Stomach (tissue), 9 donors: ENCODE results near the gene TESK1. TPM values are rescaled to one million over a fixed set of nuclear protein-coding genes. Genes with fewer than 3 reads are reported as not detected.

Experiments used
- DNase-seq, 2 donors: peaks; one replicate each; pipeline versions ENCODE4 v3.0.0 to v3.0.0-alpha.2; 2013 to 2019
- H3K27ac ChIP-seq, 5 donors: fragments of 200-600 bp in 4 of 5; sonication (generic) in 4 of 5; one replicate each; pipeline ENCODE4 v1.5.1; 2013 to 2019; ENCODE audit warnings: mild to moderate bottlenecking in 1 of 5, moderate library complexity in 1 of 5
- H3K27me3 ChIP-seq, 3 donors: fragments of 200-600 bp; sonication (generic); one replicate each; pipeline ENCODE4 v1.5.1; 2017 to 2019; ENCODE audit warnings: mixed run types in 1 of 3
- H3K36me3 ChIP-seq, 4 donors: fragments of 200-600 bp; sonication (generic); 1 replicate in 3 of 4; 2 replicates in 1 of 4; pipeline ENCODE4 v1.5.1; 2016 to 2019
- H3K4me1 ChIP-seq, 4 donors: fragments of 200-600 bp; sonication (generic); one replicate each; pipeline ENCODE4 v1.5.1; 2016 to 2019
- H3K4me3 ChIP-seq, 4 donors: fragments of 200-600 bp; sonication (generic) in 3 of 4; one replicate each; pipeline ENCODE4 v1.5.1; 2016 to 2019; ENCODE audit warnings: mild to moderate bottlenecking in 1 of 4
- H3K9me3 ChIP-seq, 4 donors: fragments of 200-600 bp; sonication (generic); one replicate each; pipeline ENCODE4 v1.5.1; 2016 to 2019
- EP300 ChIP-seq: sonication (generic); formaldehyde crosslinking; IDR thresholded peaks from one replicate; pipeline ENCODE4 v1.6.1; 2017; ENCODE audit warnings: antibody characterized with exemption
- POLR2A ChIP-seq, 4 donors: fragments of 450-650 bp; IDR thresholded peaks; one replicate each; pipeline ENCODE4 v1.6.1; 2016; ENCODE audit warnings: antibody characterized with exemption in 4 of 4, control low read depth in 2 of 4, mild to moderate bottlenecking in 1 of 4, moderate library complexity in 1 of 4
- POLR2AphosphoS5 ChIP-seq, 3 donors: sonication (generic); formaldehyde crosslinking; IDR thresholded peaks; one replicate each; pipeline ENCODE4 v1.6.1; 2016; ENCODE audit warnings: antibody characterized with exemption in 3 of 3
- WGBS, 5 donors: extraction: QIAGEN DNeasy Blood & Tissue Kit in 3 of 5; methylation state at CpG; one replicate each; pipeline versions ENCODE4 v1.1.5 to v1.1.7; 2013 to 2018; 5-methylcytosine and 5-hydroxymethylcytosine counted together
- intact Hi-C: fragments of 100-400 bp; cut with DNase I; formaldehyde crosslinking; loops from one replicate; pipeline ENCODE4 v1.15.1; 2023; ENCODE audit warnings: low total_unique reads
- polyA plus RNA-seq, 3 donors: library from polyadenylated mRNA; stranded (reverse); fragments of 200-250 nt; gene quantifications; one replicate each; pipeline ENCODE4 v1.2.3, GENCODE V29; 2013
- total RNA-seq, 5 donors: library from RNA; depleted of rRNA; stranded (reverse); fragments of >200 nt; gene quantifications; one replicate each; pipeline versions ENCODE4 v1.1.0 to v1.2.3, GENCODE V29; 2014 to 2016
- TF ChIP-seq, protein P1 (sequence below), 7 experiments: fragments of 450-650 bp in 4 of 7; fragments of 200-600 bp in 3 of 7; sonication (generic) in 3 of 7; IDR thresholded peaks; one replicate each; pipeline ENCODE4 v1.5.1; 2016 to 2019; ENCODE audit warnings: antibody characterized with exemption in 7 of 7, control low read depth in 2 of 7, mild to moderate bottlenecking in 1 of 7
- donor health status: healthy with polysubstance abuse.
- donor health status: Bipolar disorder and iron deficiency.
- donor health status: healthy.

TESK1 gene
- total and polyA plus RNA-seq, 8 donors, result 11.9 to 56.8 (median 31.1) TPM

DNA sequence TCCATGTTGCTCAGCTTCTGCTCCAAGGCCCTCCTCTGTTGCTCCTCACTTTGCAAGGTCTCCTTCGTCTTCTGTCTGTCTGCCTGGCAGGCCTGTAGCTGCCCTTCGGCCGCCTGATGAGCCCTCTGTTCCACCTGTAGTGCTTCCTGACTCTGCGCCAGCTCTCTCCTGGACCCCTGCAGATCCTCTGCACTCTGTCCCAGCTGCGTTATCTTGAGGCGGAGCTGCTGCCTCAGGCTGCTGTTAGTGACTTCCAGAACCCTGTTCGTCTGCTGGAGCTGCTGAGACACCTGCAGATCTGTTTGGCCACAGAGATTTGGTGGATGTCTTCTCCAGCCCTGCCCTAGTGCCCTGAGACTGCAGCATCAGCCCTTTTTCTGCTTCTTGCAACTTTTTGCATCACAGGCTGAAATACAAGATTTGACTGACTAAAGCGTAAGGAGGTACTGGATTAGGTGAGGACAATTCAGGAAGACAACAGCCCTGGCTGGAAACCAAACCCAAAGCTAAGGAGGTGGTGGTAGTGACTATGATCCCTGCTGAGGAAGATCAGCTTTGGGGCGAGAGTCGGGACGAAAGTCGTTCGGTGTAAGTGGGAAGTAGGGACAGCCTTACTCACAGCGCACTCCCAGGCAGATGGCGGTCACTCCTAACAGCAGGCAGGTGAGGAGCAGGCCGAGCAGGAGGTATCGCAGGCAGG is 11.1 kb downstream of the TESK1 start:
- intact Hi-C loops, result no loop called here
- DNase-seq, result no peak
- Histone ChIP-seq H3K4me1 (peaks cover 0 to 27% (median 20%) of the 10 kb centered on the region in 4 donors), H3K27ac (peak overlapping the region in 1 of 5 donors; percentile 44), H3K4me3 (no peak overlapping the region), H3K27me3 (peaks cover 0 to 26% (median 0%) of the 10 kb centered on the region in 3 donors), H3K36me3 (no peaks in the 10 kb centered on the region), H3K9me3 (no peaks in the 10 kb centered on the region)
- 77 to 85% (median 81%) methylated on average over 17 of the region's 17 CpGs for WGBS, 5 donors
- TF ChIP-seq POLR2AphosphoS5 (IDR thresholded peaks at IDR 0.05) (no peak), POLR2A (IDR thresholded peaks at IDR 0.05) (no peak), EP300 (no peak)
- TF ChIP-seq, protein P1, sequence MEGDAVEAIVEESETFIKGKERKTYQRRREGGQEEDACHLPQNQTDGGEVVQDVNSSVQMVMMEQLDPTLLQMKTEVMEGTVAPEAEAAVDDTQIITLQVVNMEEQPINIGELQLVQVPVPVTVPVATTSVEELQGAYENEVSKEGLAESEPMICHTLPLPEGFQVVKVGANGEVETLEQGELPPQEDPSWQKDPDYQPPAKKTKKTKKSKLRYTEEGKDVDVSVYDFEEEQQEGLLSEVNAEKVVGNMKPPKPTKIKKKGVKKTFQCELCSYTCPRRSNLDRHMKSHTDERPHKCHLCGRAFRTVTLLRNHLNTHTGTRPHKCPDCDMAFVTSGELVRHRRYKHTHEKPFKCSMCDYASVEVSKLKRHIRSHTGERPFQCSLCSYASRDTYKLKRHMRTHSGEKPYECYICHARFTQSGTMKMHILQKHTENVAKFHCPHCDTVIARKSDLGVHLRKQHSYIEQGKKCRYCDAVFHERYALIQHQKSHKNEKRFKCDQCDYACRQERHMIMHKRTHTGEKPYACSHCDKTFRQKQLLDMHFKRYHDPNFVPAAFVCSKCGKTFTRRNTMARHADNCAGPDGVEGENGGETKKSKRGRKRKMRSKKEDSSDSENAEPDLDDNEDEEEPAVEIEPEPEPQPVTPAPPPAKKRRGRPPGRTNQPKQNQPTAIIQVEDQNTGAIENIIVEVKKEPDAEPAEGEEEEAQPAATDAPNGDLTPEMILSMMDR (IDR thresholded peaks at IDR 0.05), result no peak

DNA sequence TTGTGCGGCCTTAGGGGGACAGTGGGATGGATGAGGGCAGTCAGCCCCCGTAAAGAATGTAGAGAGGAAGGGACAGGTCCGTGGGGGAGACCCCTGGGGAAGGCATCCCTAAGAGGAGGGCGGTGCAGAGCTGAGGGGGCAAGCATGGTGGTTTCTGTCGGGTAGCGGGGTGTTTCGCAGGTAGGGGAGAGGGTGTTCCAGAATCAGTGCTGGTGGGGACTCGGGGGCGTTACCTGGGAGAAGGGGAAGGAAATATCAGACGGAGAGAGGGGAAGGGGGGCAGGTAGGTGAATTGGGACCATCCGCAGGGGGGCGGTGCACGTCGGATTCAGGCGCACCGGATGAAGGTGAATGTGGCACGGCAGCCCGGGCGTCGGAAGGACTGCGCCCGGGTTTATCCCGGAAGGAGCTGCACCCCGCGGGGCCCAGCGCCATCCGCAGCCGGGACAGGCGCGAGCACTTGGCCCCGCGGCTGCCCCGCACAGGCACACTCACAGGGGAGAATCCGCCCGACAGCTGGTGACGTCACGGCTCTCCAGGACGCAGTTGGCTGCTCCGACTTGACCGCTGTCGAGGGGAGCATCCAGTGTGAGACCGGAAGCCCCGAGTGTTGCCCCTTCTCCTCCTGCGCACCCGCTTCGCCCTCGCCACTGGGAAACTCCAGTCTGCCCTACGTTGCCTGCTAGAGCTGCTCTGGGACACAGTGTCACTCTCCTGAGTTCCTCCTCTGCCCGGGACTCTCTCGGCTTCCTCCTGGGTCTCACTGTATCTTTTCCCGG is 11.8 kb downstream of the TESK1 start:
- Histone ChIP-seq H3K9me3 (no peaks in the 10 kb centered on the region), H3K36me3 (no peaks in the 10 kb centered on the region), H3K27me3 (peaks cover 0 to 26% (median 0%) of the 10 kb centered on the region in 3 donors), H3K4me3 (peak overlapping the region; percentile 41 to 53 (median 44)), H3K27ac (peak overlapping the region; percentile 6 to 47 (median 31)), H3K4me1 (peaks cover 0 to 27% (median 17%) of the 10 kb centered on the region in 4 donors)
- DNase-seq, result peak; percentile 77 to 87
- TF ChIP-seq POLR2AphosphoS5 (IDR thresholded peaks at IDR 0.05) (no peak), POLR2A (IDR thresholded peaks at IDR 0.05) (no peak)
- WGBS, 5 donors, result 6 to 20% (median 10%) methylated on average over 30 to 51 of the region's 51 CpGs
- intact Hi-C loops, result no loop called here

DNA sequence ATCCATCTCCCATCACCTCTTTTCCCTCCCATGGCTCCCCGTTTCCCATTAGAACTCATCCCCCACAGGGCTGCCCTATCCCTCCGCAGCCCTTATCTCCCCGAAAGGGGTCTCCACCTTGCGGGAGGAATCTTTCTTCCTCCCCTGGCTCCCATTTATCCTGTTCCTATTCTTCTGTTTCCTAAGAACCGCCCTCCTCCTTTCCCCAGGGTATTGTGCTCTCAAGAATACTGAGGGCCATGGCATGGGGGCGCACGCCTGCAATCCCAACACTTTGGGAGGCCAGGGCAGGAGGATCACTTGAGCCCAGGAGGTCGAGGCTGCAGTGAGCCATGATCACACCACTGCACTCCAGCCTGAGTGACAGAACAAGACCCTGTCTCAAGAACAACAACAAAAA is 12.5 kb downstream of the TESK1 start:
- Histone ChIP-seq H3K4me3 (peak overlapping the region; percentile 41 to 53 (median 44)), H3K9me3 (no peaks in the 10 kb centered on the region), H3K27ac (peak overlapping the region in 4 of 5 donors; percentile 6 to 47 (median 38)), H3K27me3 (peaks cover 0 to 26% (median 0%) of the 10 kb centered on the region in 3 donors), H3K36me3 (no peaks in the 10 kb centered on the region), H3K4me1 (peaks cover 0 to 27% (median 17%) of the 10 kb centered on the region in 4 donors)
- TF ChIP-seq EP300 (no peak), POLR2A (IDR thresholded peaks at IDR 0.05) (no peak), POLR2AphosphoS5 (IDR thresholded peaks at IDR 0.05) (no peak)
- TF ChIP-seq, protein P1 (IDR thresholded peaks at IDR 0.05), result no peak
- WGBS, 5 donors, result 60 to 68% (median 64%) methylated on average over 8 of the region's 8 CpGs
- intact Hi-C loops, result no loop called here
- no peak for DNase-seq

DNA sequence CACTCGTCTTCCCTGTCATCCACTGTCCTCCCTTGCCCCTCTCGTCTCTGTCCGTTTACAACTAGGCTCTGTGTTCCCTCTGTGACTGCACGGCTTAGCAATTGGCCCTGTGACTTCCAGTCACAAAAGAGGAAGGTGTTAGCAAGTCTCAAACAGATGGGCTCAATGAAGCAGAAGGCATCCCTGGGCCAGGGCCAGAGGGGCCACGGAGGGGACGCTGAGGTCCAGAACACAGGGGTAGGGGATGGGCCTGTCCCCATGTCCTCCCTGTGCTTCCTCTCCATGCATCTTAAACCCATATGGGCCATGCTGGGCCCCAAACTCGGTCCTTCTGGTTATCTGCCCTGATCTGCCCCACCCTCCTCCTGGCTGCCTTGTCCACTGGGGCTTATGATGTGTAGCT is 13.3 kb downstream of the TESK1 start, which contains the start of gene CD72:
Gene CD72 (minus strand): TSS at position 89 of the 403 bp plus-strand sequence. CDS start 110 bp downstream, outside the sequence.
- Histone ChIP-seq H3K27ac (peak within 1 kb of the TSS in 4 of 5 donors; percentile 35 to 47 (median 41)), H3K27me3 (peaks cover 0 to 26% (median 0%) of the 10 kb centered on the region in 3 donors), H3K36me3 (no peaks in the 10 kb centered on the region), H3K4me3 (peak within 1 kb of the TSS; percentile 41 to 53 (median 44)), H3K4me1 (peaks cover 0 to 27% (median 17%) of the 10 kb centered on the region in 4 donors), H3K9me3 (no peaks in the 10 kb centered on the region)
- 73 to 89% (median 77%) methylated on average over 7 of the region's 7 CpGs for WGBS, 5 donors
- intact Hi-C loops, result no loop called here
- no peak for DNase-seq
- TF ChIP-seq POLR2AphosphoS5 (IDR thresholded peaks at IDR 0.05) (no peak), EP300 (no peak), POLR2A (IDR thresholded peaks at IDR 0.05) (no peak)
- TF ChIP-seq, protein P1 (IDR thresholded peaks at IDR 0.05), result no peak
